ENCODE data around the gene CDRT15L2. TPM values are rescaled to one million over a fixed set of nuclear protein-coding genes. Genes with fewer than 3 reads are reported as not detected.
"Not testable (repeated sequence)": the region's sequence is repeated elsewhere in the genome, so short reads cannot be mapped to it uniquely, and the experiment has no call there.

The CDRT15L2 gene
- total RNA-seq, 2 experiments from 2014 or later: not detected

DNA sequence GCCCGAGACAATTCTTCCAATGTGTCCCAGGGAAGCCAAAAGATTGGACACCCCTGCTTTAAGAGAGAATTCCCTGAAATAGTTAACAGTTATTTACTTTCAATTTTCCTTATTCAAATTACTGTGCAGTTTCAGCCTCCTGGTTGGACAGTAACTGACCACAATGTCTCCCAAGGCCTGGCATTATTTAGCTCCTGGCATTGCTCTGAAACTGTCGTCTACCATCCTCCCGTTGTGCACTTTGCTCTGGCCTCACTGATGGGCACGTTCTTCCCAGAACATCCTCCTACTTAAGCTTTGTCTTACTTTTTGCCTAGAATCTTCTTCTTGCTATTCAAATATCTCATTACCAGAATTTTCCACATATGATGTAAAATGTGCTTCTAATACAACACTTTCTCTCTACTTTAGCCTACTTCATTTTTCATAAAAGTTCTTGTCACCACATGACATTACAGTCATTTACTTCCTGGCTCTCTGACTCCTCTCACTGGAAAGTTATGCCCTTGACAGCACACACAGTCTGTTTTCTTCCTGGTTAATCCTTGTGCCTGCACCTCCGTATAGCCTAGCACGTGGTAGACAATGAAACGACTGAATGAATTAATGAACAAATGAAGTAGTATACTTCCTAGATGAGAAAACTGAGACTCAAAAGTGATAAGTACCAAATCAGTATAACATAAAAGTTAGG is 37.5 kb upstream of the CDRT15L2 start:
- H3K4me1 ChIP-seq (ENCODE audit: insufficient read depth, low read length); H3K9me3 Mint-ChIP-seq; H3K27me3 ChIP-seq (ENCODE audit: control insufficient read depth in 1 of 2, insufficient read depth in 2 of 2, low read length in 2 of 2); H3K27ac Mint-ChIP-seq; H3K9me3 ChIP-seq (ENCODE audit: control insufficient read depth in 1 of 2, insufficient read depth in 1 of 2, low read length in 2 of 2); H3K36me3 ChIP-seq (ENCODE audit: insufficient read depth, low read length); H3K4me3 ChIP-seq (ENCODE audit: low read length); POLR2A ChIA-PET; CTCF ChIA-PET; intact Hi-C loops (cut with DNase I, micrococcal nuclease); H3K4me3 Mint-ChIP-seq; H3K36me3 Mint-ChIP-seq (ENCODE audit: low read depth); H3K27me3 Mint-ChIP-seq; H3K27ac ChIP-seq (ENCODE audit: low read depth in 1 of 2, low read length in 2 of 2); H3K4me1 Mint-ChIP-seq (ENCODE audit: low read depth); ATAC-seq (ENCODE audit: poor library complexity): not testable (repeated sequence)
- DNase-seq: peak in 1 of 14 experiments; percentile 27

DNA sequence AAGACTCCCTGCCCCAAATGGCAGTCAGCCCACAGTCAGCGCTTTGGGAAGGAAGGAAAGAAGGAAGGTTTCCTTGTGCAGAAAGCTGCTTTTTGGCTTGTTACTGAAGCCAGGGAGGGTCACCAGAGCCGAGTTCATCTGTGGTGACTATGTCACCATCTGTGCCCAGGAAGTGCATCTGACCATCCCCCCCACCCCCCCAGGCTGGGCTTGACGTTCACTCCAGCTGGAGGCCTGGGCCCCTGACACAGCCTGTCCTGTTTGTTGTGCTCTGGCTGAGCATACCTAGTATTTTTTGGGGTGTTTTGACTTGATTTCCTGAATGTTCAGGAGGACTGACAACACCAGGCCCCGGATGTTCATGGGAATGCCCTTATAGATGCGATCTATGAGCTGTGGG is 31.6 kb upstream of the CDRT15L2 start:
- H3K9me3 ChIP-seq (ENCODE audit: control insufficient read depth in 1 of 2, insufficient read depth in 1 of 2, low read length in 2 of 2); intact Hi-C loops (cut with DNase I, micrococcal nuclease); H3K4me3 ChIP-seq (ENCODE audit: low read length); ATAC-seq (ENCODE audit: poor library complexity); H3K27ac ChIP-seq (ENCODE audit: low read depth in 1 of 2, low read length in 2 of 2); H3K36me3 Mint-ChIP-seq (ENCODE audit: low read depth); H3K4me1 Mint-ChIP-seq (ENCODE audit: low read depth); H3K9me3 Mint-ChIP-seq; H3K27me3 ChIP-seq (ENCODE audit: control insufficient read depth in 1 of 2, insufficient read depth in 2 of 2, low read length in 2 of 2); H3K36me3 ChIP-seq (ENCODE audit: insufficient read depth, low read length); H3K27me3 Mint-ChIP-seq; H3K27ac Mint-ChIP-seq; H3K4me1 ChIP-seq (ENCODE audit: insufficient read depth, low read length); H3K4me3 Mint-ChIP-seq; DNase-seq; POLR2A ChIA-PET; CTCF ChIA-PET: not testable (repeated sequence)

DNA sequence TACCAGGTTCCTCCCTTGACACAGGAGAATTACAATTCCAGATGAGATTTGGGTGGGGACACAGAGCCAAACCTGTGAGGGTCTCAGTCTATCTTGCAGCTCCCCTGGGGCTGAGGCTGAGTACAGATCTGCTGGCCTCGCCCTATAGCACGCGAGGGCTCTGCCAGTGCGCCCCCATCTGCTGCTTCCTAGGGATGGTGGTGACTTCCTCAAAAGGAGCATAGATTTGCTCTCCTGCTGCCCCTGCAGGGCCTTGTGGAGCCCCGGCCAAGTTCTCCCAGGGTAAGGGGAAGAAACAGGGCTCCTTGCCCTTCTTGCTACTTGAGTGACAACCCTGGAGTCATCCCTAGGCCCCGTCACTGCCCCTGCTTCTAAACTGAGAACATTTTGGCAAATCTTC is 26.6 kb upstream of the CDRT15L2 start:
- ATAC-seq (ENCODE audit: poor library complexity); H3K9me3 Mint-ChIP-seq; H3K4me3 ChIP-seq (ENCODE audit: low read length); H3K9me3 ChIP-seq (ENCODE audit: control insufficient read depth in 1 of 2, insufficient read depth in 1 of 2, low read length in 2 of 2); POLR2A ChIA-PET; H3K36me3 ChIP-seq (ENCODE audit: insufficient read depth, low read length); H3K4me1 ChIP-seq (ENCODE audit: insufficient read depth, low read length); CTCF ChIA-PET; DNase-seq; intact Hi-C loops (cut with DNase I, micrococcal nuclease); H3K27ac Mint-ChIP-seq; H3K27me3 ChIP-seq (ENCODE audit: control insufficient read depth in 1 of 2, insufficient read depth in 2 of 2, low read length in 2 of 2); H3K4me1 Mint-ChIP-seq (ENCODE audit: low read depth); H3K27ac ChIP-seq (ENCODE audit: low read depth in 1 of 2, low read length in 2 of 2); H3K27me3 Mint-ChIP-seq; H3K4me3 Mint-ChIP-seq; H3K36me3 Mint-ChIP-seq (ENCODE audit: low read depth): not testable (repeated sequence)

DNA sequence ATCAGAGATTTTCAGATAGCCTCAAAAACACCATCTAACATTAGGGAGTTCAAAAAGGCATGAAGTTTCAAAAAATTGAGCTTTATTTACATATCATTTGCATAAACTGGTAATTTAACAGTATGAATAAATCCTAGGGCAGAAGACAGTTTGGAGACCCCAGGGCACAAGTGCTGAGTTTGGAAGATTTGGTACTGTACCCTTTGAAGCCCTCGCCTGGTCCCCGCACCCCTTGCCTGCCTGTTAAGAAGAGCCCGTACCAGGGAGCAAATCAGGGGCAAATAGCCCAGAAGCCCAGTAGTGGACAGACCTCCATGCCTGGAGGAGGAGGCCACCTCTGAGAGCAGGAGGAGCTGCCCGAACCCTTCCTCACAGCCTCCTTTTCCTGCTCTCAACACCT is 24.8 kb upstream of the CDRT15L2 start:
- H3K36me3 ChIP-seq (ENCODE audit: insufficient read depth, low read length); H3K9me3 Mint-ChIP-seq; POLR2A ChIA-PET; CTCF ChIA-PET; intact Hi-C loops (cut with DNase I, micrococcal nuclease); H3K27ac ChIP-seq (ENCODE audit: low read depth in 1 of 2, low read length in 2 of 2); H3K27ac Mint-ChIP-seq; ATAC-seq (ENCODE audit: poor library complexity); H3K27me3 Mint-ChIP-seq; H3K4me3 Mint-ChIP-seq; H3K9me3 ChIP-seq (ENCODE audit: control insufficient read depth in 1 of 2, insufficient read depth in 1 of 2, low read length in 2 of 2); H3K36me3 Mint-ChIP-seq (ENCODE audit: low read depth); H3K4me1 Mint-ChIP-seq (ENCODE audit: low read depth); H3K27me3 ChIP-seq (ENCODE audit: control insufficient read depth in 1 of 2, insufficient read depth in 2 of 2, low read length in 2 of 2); H3K4me1 ChIP-seq (ENCODE audit: insufficient read depth, low read length); DNase-seq; H3K4me3 ChIP-seq (ENCODE audit: low read length): not testable (repeated sequence)

DNA sequence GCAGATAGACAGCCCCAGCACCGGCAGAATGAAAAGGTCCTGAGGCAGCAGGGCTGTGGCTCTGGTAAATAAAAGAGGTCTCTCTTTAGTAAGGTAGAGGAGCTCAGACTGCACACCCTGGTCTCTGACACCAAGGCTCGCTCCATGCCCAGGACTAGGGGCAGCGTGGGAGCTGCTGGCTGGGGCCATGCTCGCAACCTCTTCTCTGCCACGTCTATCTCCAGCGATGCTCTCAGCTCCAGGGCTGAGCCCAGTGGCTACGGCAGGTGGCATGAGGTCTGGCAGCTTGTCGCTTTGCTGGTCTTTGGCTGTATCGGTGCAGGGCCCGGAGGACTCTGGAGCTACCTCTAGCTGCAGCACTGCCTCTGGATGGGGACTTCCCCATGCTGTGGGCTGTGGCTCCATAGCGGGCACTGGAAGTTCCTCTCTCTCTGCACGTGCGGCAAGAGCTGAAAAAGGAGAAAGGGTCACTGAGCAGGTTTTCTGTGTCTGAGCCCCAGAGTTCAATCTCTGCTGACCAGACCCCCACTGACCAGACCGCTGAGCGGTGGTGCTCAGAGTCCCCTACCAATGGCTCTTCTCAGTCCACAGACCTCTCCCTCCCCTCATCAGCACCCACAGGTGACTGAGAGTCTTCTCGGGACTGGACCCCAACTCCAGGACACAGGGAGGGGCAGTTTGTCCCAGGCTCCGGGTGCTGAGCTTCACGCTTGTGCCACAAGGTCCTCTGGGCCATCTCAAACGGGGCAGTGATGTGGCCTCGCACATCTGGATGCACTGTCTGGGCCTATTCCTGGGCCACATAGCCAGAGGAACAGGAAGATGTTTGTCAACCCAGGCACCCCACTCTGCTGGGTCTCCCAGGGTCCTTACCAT is 24.2 kb upstream of the CDRT15L2 start:
- H3K4me3 ChIP-seq (ENCODE audit: low read length); H3K36me3 Mint-ChIP-seq (ENCODE audit: low read depth); H3K36me3 ChIP-seq (ENCODE audit: insufficient read depth, low read length); H3K9me3 ChIP-seq (ENCODE audit: control insufficient read depth in 1 of 2, insufficient read depth in 1 of 2, low read length in 2 of 2); H3K27me3 ChIP-seq (ENCODE audit: control insufficient read depth in 1 of 2, insufficient read depth in 2 of 2, low read length in 2 of 2); H3K27ac Mint-ChIP-seq; H3K4me3 Mint-ChIP-seq; H3K4me1 ChIP-seq (ENCODE audit: insufficient read depth, low read length); intact Hi-C loops (cut with DNase I, micrococcal nuclease); DNase-seq; H3K9me3 Mint-ChIP-seq; H3K27me3 Mint-ChIP-seq; POLR2A ChIA-PET; CTCF ChIA-PET; H3K27ac ChIP-seq (ENCODE audit: low read depth in 1 of 2, low read length in 2 of 2); H3K4me1 Mint-ChIP-seq (ENCODE audit: low read depth): not testable (repeated sequence)
- peak; percentile 41 for ATAC-seq (ENCODE audit: poor library complexity)

DNA sequence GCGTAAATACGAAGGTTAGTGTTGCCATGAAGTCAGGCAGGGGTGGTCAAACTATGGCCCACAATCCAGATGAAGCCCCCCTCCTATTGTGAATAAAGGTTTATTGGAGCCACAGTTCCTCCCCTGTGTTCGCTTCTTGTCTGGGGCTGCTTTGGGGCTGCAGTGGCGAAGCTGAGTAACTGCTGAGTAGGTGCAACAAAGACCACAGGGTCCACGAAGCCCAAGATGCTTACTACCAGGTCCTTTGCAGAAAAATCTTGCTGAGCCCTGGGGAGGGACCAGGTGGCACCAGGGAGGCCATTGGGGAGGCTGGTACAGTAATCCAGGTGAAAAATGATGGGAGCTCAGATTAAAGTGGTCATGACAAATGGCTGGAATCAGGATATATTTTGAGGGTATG is 21.4 kb upstream of the CDRT15L2 start:
- H3K36me3 Mint-ChIP-seq (ENCODE audit: low read depth); H3K4me3 Mint-ChIP-seq; DNase-seq; POLR2A ChIA-PET; H3K9me3 Mint-ChIP-seq; H3K4me3 ChIP-seq (ENCODE audit: low read length); H3K4me1 ChIP-seq (ENCODE audit: insufficient read depth, low read length); H3K27me3 Mint-ChIP-seq; H3K4me1 Mint-ChIP-seq (ENCODE audit: low read depth); intact Hi-C loops (cut with DNase I, micrococcal nuclease); H3K9me3 ChIP-seq (ENCODE audit: control insufficient read depth in 1 of 2, insufficient read depth in 1 of 2, low read length in 2 of 2); H3K27ac Mint-ChIP-seq; H3K27me3 ChIP-seq (ENCODE audit: control insufficient read depth in 1 of 2, insufficient read depth in 2 of 2, low read length in 2 of 2); CTCF ChIA-PET; H3K27ac ChIP-seq (ENCODE audit: low read depth in 1 of 2, low read length in 2 of 2); H3K36me3 ChIP-seq (ENCODE audit: insufficient read depth, low read length); ATAC-seq (ENCODE audit: poor library complexity): not testable (repeated sequence)

DNA sequence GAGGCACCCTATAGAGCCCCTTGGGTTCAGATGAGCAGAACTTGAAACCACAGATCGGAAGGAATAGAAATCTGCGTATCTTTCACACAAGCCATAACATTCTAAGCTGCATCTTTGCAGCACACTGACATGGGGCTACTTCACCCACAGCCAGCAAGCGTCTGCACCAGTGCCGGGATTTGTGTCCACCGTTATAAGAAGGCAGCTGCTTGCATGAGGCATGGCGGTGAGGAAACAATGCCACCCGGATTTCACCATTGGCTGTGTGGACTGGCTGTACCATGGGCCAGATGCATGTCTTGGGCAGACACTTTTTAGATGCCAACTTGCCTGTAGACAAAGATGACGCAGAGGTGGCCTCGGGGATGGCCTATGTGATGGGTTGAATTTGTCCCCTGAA is 20.5 kb upstream of the CDRT15L2 start:
- H3K9me3 Mint-ChIP-seq; H3K4me1 Mint-ChIP-seq (ENCODE audit: low read depth); H3K27ac ChIP-seq (ENCODE audit: low read depth in 1 of 2, low read length in 2 of 2); H3K4me1 ChIP-seq (ENCODE audit: insufficient read depth, low read length); CTCF ChIA-PET; DNase-seq; H3K4me3 ChIP-seq (ENCODE audit: low read length); H3K9me3 ChIP-seq (ENCODE audit: control insufficient read depth in 1 of 2, insufficient read depth in 1 of 2, low read length in 2 of 2); intact Hi-C loops (cut with DNase I, micrococcal nuclease); H3K27ac Mint-ChIP-seq; H3K27me3 ChIP-seq (ENCODE audit: control insufficient read depth in 1 of 2, insufficient read depth in 2 of 2, low read length in 2 of 2); POLR2A ChIA-PET; ATAC-seq (ENCODE audit: poor library complexity); H3K4me3 Mint-ChIP-seq; H3K36me3 ChIP-seq (ENCODE audit: insufficient read depth, low read length); H3K36me3 Mint-ChIP-seq (ENCODE audit: low read depth); H3K27me3 Mint-ChIP-seq: not testable (repeated sequence)
